ENCODE results near the gene MACC1.

The MACC1 gene

DNA sequence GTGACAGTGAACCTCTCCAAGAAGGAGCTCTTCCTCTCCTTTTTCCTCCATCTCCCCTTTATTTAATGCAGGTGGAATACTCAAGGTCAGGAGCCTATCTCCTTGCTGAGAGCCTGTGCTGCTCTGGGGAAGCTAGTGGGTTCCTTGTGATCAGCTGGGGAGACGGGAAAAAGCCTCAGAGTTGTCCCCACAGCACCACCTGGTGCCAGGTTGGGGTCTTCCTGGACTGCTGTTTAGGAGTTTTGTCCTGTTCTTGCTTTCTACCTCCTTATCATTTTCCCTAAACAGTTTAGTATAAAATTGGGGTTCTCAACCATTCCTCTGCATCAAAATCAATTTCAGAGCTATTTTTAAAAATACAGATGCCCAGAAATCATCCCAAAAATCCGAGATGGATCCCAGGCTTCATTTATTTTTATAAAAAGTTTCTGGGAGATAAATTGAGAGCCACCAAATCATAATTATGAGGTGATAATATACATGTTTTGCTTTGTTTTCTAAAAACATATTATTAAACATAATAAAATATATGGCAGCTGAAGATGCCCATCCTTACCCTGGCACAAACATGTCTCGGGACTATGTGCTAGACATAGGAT, 44.3 kb downstream of the MACC1 start:
- no peak for DNase-seq (ENCODE audit: low read depth)

DNA sequence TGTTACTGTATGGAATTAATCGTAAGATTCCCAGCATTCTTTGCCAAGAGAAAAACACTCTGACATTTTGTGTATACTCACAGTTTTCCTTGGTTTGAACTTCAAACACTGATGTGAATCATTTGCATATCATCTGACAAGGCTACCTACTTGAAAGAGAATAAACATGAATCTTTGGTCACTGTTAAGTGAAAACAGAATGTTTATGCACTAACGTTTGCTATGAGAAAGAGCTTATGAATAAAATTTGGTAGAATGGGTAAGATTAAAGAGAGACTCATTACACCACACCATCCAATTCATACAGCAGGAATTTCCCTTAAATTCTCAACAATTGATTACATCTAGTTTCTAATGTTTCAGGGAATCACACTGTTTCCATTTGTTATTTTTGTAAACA, 46.6 kb downstream of the MACC1 start:
- DNase-seq (ENCODE audit: low read depth) = no peak

DNA sequence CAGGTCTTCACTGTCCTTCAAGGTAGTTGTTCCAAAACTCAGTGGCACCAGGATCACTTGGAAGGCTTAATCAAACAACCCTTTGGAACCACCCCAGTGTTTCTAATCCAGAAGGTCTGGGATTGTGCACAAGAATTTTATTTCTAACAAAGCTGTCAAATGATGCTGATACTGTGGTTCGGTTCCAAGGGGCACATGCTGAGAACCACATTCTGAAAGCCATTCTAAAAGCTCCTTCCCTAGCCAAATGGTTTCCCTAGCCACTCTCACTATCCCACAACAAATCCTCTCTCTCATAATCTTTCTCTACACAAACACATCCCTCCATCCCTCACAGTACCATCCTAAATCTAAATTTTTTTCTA, 52.1 kb downstream of the MACC1 start:
- no peak for DNase-seq (ENCODE audit: low read depth)

DNA sequence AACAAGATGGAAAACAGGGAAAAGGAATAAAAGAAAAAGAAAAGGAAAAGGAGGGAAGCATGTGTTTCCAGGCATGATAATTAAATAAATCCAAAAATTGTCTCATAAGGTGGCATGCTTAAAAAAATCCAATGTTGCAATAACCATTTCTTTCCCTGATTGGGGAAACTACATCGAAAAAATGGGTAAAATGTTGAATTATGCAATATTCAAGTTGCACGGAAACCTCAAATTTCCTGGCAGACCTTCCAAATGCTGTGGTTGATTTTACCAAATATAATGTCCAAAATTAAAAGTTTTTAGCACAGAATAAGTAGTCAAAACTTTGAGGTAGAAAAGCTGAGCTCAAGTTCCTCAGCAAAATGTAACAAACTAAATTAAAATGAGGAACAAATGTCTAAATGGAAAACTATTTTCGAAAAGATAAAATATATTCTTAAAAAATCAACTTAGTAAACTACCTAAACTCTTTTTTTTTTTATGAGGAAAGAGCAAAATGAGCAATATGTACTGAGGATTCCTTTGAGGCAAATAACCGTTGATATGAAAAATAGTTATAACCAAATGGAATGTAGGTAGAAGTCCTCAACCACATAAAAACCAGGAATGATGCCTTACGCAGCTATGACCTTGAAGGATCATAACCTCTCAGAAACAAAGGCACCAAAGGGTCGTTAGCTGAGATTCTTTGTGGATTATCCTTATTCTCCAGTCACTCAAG, 52.6 kb downstream of the MACC1 start:
- DNase-seq (ENCODE audit: low read depth) = no peak

DNA sequence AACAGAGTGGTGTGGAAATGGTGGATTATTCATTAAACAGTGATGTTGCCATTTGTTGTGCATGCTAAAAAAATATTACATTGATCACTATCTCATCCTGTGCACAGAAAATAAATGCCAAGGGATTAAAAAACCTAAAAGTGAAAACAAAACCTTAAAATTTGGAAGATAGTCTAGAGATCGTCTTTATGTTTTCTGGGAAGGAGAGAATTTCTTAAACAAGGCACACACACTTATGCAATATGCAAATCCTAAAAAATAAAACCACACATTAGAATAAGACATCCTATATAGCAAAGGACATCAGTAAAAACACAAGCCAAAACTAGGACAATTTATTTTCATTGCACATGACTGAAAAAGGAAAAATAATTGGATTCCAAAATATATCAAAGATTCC, 54.5 kb downstream of the MACC1 start:
- DNase-seq (ENCODE audit: low read depth) = no peak

DNA sequence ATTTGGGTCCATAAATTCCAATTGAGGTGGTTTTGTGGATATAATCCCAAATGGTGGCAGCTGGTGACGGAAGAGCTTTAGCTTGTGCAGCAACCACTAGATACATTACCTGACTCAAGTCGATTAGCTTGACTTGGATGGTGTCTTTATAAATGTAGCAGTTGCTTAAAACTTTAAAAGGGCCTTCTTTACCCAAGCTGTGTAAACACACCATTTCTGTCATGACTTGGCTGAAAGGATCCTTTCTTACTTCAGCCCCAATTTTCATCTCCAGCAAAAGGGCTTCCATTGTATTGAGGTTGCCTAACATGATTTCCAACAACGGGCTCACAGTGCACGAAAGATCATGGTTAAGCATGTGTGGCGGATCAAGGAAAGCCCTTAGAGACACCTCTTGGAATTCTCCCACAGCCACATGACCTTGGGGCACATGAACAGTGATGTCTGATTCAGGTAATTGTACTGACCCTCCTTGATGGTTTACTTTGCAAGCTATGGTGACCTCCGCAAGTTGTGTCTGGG, 57.9 kb downstream of the MACC1 start:
- no peak for DNase-seq (ENCODE audit: low read depth)

DNA sequence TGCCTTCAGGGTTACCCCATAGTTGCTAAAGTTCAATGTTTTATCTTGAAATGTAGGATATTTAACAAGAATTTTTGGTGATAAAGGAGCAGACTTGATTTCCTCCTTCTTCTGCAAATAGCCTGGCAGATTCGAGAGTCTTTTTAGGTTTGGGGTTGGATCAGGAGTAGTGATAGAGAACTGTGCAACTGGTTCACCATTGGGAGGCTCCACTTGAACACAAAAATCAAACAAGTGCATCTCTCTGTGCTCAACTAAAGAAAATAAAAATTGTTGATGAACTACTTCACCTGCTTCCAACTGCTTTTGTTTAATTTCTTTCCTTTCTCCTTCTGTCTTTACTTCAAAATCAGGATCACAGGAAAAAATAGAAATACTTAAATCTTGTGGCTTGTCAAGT, 58.5 kb downstream of the MACC1 start:
- no peak for DNase-seq (ENCODE audit: low read depth)

DNA sequence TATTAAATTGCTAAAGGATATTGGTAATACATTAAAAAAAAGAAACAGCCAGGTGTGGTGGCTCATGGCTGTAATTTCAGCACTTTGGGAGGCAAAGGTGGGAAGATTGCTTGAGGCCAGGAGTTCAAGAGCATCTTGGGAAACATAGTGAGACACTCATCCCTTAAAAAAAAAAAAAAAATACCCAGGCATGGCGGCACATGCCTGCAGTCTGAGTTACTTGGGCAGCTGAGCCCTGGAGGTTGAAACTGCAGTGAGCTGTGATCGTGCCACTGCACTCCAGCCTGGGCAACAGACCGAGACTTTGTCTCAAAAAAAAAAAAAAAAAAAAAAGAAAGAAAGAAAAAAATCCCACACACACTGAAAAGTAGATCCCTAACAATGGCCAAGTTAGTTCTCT, 59.7 kb downstream of the MACC1 start:
- no peak for DNase-seq (ENCODE audit: low read depth)

DNA sequence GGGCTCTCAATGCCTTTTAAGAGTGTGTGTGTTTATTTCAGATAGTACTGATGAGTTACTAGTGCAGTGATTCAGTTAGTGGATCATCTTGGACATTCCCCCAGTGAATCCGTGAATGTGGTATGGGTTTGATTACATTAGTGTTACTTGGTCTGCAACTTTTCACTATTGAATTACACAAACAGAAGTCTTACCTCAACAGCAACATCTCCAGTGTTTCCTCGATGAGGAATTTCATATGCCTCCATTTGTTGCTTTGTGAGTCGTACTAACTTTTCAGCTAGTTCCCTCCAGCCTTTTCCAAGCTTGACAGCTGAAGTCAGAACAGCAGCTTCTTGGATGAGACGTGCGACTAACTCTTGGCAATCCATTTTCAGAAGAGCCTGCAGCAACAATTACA, 63.2 kb downstream of the MACC1 start:
- no peak for DNase-seq (ENCODE audit: low read depth)

DNA sequence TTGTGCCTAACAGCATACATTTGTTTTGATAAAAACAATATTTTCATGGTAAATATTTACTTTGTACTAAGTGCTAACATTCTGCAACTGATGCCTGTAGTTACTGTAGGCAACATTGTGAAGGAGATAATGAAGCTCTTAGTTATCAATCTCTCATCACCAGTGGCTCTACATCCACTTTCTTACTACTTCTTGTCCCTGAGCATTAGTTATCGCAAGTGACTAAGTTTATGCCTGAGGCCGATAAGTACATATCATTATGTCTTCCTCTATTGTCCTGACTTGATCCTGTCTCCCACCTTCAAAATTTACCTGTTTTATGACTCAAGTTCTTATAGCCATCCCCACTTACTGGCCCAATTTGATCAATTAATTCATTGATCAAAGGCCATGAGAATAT, 63.6 kb downstream of the MACC1 start:
- no peak for DNase-seq (ENCODE audit: low read depth)

DNA sequence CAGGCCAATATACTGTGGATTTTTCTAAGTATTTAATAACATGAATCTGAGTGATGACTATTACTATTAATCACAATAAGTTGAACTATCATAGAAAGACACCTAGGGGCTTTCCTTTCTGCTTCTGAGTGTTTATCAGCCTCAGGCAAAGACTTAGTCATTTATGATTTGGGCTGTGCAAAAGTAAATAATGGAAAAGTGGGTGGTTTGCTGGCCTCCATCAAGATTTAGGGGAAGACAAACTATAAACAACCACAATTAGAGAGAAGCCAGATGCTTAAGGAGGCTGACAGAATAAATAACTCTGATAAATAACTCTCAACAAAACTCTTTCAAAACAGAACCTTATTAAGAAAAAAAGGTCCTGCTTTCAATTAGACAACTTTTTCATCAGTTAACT, 64.7 kb downstream of the MACC1 start:
- no peak for DNase-seq (ENCODE audit: low read depth)

DNA sequence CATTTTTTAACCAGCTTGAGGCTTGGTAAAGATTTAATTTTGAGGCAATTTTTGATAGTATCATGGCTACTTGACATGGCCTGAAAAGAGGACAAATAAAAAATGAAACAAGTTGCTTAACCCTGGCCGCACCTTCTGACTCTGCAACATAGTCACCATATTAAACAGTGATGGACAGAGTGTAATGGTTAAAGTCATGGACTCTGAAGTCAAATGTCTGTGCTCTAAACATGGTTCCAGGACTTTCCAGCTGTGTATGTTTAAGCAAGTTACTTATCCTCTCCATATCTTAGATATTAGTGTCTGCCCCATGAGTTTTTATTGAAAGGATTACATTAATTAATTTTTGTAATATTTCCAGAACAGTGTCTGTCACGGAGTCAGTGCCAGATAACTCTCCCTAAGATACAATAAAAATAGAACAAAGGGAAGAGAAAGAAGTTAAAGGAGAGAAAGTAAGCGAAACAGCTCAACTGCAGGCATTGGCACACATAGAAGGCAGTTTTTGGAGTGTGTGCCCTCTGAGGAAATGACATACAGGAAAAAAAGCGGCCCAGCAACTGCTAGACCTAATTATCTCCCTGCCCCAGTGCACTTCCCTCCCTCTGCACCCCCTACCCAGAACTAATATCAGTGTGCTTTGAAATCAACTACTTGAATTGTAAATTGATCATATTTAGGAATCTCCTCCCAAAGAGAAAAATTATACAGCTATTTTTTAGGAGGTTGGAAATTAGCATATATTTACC, 65.3 kb downstream of the MACC1 start:
- DNase-seq (ENCODE audit: low read depth) = no peak

DNA sequence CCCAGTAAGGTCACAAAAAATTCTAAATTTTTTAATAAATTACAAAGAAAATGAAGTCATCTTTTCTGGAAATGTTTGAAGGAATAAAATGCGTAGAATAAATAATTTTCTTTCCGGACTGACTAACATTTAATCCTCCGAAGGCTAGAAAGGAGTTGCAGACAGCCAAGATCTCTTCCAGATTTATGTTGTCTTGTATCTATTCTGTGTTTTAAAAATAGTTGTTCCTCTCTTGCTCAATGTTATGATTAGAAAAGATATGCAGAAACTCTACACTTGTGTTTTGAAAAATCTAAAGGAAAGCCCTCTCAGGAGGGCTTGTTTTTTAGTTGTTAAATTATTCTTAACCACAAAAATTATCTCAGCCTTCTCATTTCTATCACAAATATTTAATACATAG, 70.7 kb downstream of the MACC1 start:
- DNase-seq (ENCODE audit: low read depth) = no peak

DNA sequence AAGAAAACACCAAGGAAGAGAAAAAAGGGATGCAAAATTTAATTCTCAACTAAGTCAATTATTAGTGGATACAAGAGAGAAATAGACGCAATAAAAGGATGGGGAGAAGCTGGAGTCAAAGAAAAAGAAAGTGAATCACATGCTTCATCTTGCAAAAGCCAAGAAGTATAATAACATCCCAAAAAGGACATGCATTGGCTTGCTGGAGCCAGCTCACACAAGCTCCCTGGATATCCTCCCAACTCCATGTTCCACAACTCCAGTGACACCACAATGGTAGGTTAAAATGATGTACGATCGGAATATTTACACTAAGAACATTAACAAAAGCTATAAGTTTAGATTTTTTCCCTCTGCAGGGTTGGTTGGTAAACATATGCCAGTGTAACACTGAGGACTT, 72.4 kb downstream of the MACC1 start:
- DNase-seq (ENCODE audit: low read depth) = no peak

DNA sequence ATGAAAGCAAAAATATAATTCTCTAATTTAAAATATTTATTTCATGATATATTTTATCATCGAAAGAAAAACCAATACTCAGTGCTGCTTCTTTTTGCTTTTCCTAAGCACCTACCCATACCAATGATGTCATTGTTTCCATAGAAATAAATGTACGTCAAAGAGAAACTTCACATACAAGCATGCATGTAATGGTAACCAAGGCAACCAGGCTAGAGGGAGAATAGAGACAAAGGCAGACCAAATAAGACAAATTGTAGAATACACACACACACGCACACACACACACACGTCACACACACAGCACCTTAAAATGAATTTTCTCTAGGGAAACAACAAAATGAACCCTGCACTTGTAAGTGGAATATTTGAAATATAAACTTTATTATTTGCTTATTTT, 75.5 kb downstream of the MACC1 start:
- DNase-seq (ENCODE audit: low read depth) = no peak

DNA sequence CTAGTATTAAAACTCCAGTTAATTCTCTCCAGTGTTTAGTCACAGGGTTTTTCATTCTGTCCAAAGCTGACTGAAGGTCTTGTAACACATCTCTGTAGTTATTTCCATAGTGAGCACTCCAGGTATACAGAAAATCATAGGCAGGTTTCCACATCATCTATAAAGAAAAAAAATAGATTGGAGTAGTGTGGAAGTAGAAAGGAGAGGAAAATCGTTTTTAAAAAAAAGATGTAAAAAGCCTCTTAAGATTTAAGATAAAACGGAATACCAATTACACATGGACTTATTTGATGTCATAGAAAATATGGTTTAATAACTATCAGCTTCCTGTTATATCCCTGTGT, 76.2 kb downstream of the MACC1 start:
- no peak for DNase-seq (ENCODE audit: low read depth)

DNA sequence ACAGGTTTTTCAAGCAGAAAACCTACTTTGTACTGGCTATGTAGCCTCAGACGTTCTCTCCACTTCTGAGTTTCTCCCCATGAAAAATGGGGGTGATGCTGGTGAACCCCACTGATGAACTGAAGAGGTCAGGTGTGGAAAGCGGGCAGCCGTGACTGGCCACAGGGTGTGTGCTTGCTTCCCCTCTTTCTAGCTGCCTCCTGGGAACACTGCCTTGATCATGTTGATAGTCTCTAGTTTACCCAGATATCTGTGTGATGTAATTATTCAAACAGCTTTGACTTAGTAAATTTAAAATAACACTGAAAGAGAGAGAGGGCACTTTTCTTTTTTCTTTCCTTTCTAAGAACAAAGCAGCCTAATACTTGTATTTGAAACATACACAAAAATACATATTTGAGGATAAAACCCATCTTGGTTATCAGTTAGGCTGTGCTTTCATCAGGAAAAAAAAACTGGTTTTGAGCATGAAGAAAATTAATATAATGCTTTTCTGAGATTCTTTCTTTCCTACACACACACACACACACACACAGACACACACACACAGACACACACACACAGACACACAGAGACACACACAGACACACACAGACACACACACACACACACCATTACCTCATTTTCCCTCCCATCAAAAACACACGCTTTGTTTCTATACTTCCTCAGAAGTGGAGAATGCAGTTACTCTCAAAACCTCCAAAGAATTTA, 76.7 kb downstream of the MACC1 start:
- no peak for DNase-seq (ENCODE audit: low read depth)

DNA sequence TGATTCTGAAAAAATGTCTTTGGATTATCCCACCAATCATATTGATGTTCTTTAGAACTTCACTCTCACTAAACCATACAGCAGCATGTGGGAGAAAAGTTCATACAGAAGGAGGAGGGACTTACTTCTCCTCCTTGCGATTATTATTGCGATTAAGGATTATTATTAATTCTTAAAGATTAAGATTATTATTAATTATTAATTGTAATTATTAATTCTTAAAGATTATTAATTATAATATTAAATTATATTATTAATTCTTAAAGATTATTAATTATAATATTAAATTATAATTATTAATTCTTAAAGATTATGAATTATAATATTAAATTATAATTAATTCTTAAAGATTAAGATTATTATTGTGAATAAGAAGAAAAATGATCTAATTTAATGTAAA, 80.5 kb downstream of the MACC1 start:
- no peak for DNase-seq (ENCODE audit: low read depth)

DNA sequence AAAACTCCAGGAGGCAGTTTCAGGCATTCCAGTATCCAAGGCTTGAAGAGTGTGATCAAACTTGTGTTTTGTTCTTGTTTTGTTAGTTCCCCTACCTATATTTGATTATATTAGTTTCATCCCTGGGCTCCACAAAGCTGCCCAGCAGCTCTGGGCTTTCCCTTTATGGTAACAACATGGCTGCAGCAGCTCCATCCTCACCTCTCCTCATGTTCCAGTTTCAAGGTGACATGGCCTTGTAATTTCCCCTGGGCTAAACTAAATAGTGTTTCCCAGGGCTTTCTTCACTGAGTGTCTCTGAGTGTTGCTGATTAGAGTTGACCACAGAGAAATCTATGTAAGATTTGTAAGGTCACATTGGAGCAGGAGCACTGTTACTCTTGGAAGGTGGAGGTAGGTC, 83.4 kb downstream of the MACC1 start:
- DNase-seq (ENCODE audit: low read depth) = no peak

DNA sequence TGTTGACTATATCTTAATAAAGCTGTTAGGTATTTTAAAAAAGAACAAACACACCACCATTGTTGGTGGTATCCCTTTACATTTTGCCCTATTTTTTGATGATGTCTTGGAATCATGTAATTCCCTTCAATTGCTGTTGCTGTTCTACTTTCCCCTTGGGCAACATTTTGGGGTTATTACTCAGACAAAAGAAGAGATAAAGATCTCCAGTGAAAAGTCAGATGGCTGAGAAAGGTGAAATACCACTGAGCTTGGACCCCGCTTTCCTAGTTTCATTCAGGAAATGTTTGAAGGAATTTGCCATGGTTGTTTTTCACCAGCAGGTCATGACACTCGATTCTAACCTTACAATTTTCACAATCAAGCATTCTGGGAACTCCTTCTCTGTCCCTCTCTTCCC, 84.6 kb downstream of the MACC1 start:
- DNase-seq (ENCODE audit: low read depth) = no peak

DNA sequence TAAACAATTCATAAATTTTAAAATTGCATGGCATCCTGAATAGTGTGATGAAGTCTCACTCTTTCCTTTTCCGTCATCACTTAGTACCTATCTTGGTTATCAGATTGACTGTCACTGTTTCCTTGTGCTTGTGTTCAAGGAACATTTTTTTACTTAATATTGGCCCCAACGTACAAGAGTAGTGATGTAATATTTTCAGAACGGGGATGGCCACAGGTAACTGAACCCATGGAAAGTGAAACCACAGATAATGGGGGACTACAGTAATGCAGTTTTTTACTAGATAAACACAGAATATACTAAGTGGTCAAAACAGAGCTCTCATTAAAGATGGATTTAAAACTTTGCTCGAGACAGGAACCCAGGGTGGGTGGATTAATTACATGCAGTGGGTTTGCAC, 85.4 kb downstream of the MACC1 start:
- DNase-seq (ENCODE audit: low read depth) = no peak

DNA sequence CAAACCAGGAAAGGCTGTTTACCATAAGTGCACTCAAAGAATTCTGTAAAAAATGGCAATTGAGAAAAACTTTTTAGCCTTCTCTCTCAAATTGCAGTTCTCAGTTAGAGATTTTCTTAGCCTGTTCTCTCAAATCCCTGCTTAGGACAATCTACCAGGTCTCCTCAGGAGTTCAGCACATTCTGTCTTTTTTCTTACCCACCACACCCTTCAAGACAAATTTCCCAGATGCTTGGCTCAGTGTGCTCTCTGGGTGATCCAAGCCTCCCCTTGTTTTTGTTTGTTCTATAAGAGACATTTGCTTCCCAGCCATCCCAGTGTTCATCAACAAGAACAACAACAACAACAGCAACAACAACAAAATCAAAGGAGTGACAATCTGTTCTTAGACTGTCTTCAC, 87.3 kb downstream of the MACC1 start:
- no peak for DNase-seq (ENCODE audit: low read depth)

DNA sequence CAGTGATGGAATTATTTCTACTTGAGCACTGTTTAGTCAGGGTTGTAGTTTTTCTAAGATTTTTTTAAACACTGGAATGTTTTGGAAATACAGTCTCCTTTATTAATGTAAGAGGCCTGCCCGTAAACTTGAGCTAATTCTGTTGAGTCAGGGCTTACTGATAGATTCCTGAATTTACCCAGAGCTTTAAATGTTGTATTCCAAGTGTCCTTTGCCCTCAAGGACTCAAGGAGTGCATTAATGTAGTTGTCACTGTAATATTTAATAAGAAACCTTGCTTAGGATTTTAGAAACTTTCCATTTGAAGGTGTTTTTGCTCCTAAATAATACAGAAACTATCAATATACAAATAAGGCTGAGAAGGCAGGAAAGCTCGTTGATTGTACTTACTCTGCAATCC, 89.2 kb downstream of the MACC1 start:
- DNase-seq (ENCODE audit: low read depth) = no peak

All from T-helper 22 cell (primary cell).